Osteoblast (primary cell): ENCODE results near the gene VWCE. TPM values are rescaled to one million over a fixed set of nuclear protein-coding genes. Genes with fewer than 3 reads are reported as not detected.
"Not testable (repeated sequence)": the region's sequence is repeated elsewhere in the genome, so short reads cannot be mapped to it uniquely, and the experiment has no call there.

ENCODE experiments used
- DNase-seq: peaks from one replicate; pipeline ENCODE4 v3.0.0; 2011; ENCODE audit warnings: low spot score, mixed read lengths; ENCODE audit not compliant: insufficient read length; ENCODE audit errors: missing footprints
- H2AFZ ChIP-seq: 2 replicates; pipeline ENCODE4 v1.6.0; 2011; ENCODE audit warnings: mild to moderate bottlenecking, low read length
- H3K27ac ChIP-seq: 2 replicates; pipeline ENCODE4 v1.5.1; 2011; ENCODE audit warnings: mild to moderate bottlenecking, low read depth, low read length, moderate library complexity
- H3K27me3 ChIP-seq: 2 replicates; pipeline ENCODE4 v1.6.0; 2012; ENCODE audit warnings: mild to moderate bottlenecking, control low read depth, inconsistent platforms, low read length, moderate library complexity; ENCODE audit not compliant: insufficient read depth
- H3K36me3 ChIP-seq: 2 replicates; pipeline ENCODE4 v1.5.1; 2011; ENCODE audit warnings: mild to moderate bottlenecking, low read length, control low read depth, moderate library complexity; ENCODE audit not compliant: insufficient read depth
- H3K4me1 ChIP-seq: 2 replicates; pipeline ENCODE4 v1.5.1; 2011; ENCODE audit warnings: mild to moderate bottlenecking, low read length, control low read depth, moderate library complexity; ENCODE audit not compliant: insufficient read depth
- H3K4me2 ChIP-seq: 2 replicates; pipeline ENCODE4 v1.6.0; 2011; ENCODE audit warnings: mild to moderate bottlenecking, low read length; ENCODE audit not compliant: insufficient read depth
- H3K4me3 ChIP-seq: fragments of 200-600 bp; sonication (generic); 3 replicates; pipeline ENCODE4 v1.5.1; 2012; ENCODE audit warnings: mild to moderate bottlenecking, low read length, inconsistent platforms; ENCODE audit not compliant: insufficient read depth
- H3K79me2 ChIP-seq: 2 replicates; pipeline ENCODE4 v1.6.0; 2012; ENCODE audit warnings: mild to moderate bottlenecking, low read length, control low read depth, inconsistent platforms; ENCODE audit not compliant: insufficient read depth
- H3K9me3 ChIP-seq: 2 replicates; pipeline ENCODE4 v1.5.1; 2011; ENCODE audit warnings: low read depth, low read length, control low read depth
- H4K20me1 ChIP-seq: 2 replicates; pipeline ENCODE4 v1.6.0; 2012; ENCODE audit warnings: mild to moderate bottlenecking, low read length, control low read depth; ENCODE audit not compliant: insufficient read depth
- total RNA-seq: library from RNA; depleted of rRNA; stranded (reverse); fragments of >200 nt; gene quantifications from 2 replicates; pipeline ENCODE4 v1.2.3, GENCODE V29; 2012

The VWCE gene
- total RNA-seq, 1 donor, result 4.7 TPM

DNA sequence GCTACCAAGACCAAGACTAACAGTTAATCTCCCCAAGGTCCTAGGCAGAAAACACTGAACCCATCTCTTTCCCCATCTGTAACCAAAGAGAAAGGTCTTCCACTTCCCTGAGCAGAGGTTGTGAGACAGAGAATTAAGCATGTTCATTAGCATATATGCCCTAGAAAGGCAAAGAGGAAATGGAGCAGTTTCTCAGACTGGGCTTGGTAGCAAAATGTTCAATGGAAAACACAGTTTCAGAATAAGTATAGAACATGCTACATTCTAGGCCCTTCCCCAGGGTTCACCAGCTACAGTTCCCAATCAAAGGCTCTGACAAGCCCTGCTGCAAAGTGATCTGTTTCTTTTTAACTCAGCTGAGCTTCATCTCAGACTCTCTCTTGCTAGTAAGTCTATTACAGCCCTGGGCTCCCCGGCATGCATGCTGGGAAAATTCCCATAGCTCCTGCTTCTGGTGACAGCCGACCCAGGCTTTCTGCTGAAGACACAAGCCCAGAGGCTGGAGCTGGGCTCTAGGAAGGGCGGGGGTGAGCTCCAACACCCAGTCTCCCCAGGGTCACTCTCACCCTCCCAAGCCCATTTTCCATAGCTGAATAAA, 62.5 kb downstream of the VWCE start:
- not testable (repeated sequence) for H3K27ac ChIP-seq, H3K4me1 ChIP-seq, H4K20me1 ChIP-seq, DNase-seq, H3K36me3 ChIP-seq, H3K79me2 ChIP-seq, H3K9me3 ChIP-seq, H3K4me3 ChIP-seq, H3K4me2 ChIP-seq, H2AFZ ChIP-seq, H3K27me3 ChIP-seq

DNA sequence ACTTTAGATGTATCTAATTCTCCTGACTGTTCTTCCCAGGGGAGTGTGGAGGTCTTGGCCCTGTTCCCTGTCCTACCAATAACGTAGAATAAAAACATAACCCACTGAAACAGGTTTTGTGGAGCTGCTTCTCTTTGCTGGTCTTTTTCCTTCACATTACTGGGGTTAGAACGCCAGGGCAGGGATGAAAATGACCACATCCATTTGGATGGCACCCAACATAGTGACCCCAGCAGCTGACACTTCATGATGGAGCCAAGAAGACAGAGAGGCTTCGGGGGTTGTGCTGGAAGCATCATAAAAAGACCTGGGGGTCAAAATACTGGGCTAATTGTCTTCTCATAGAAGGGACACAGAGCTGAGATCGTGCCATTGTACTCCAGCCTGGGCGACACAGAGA, 63.5 kb downstream of the VWCE start:
- H3K9me3 ChIP-seq, H2AFZ ChIP-seq, H3K4me3 ChIP-seq, H3K4me2 ChIP-seq, H4K20me1 ChIP-seq, H3K79me2 ChIP-seq, H3K27me3 ChIP-seq, H3K36me3 ChIP-seq, H3K4me1 ChIP-seq, DNase-seq, H3K27ac ChIP-seq: not testable (repeated sequence)

DNA sequence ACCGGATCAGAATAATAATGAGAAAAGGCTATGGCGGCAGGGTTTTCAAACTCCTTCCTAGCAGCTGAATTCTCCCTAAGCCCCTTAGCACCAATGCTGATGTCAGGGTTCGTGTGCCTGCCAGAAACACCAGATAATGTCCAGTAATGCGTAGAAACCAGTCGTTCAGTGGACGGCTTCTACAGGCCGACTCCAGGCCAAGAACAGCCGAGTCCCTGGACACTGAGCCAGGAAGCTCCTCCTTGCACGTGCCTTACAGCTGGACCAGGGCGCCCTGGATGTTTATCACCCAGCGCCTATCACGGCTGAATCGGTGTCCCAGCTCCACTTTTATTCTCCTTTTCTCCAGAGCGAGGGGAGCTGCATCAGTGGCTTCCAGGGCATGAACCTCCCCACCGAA, 64.1 kb downstream of the VWCE start:
- not testable (repeated sequence) for H3K27me3 ChIP-seq, H3K36me3 ChIP-seq, H4K20me1 ChIP-seq, H2AFZ ChIP-seq, H3K79me2 ChIP-seq, H3K4me1 ChIP-seq, DNase-seq, H3K4me2 ChIP-seq, H3K27ac ChIP-seq, H3K4me3 ChIP-seq, H3K9me3 ChIP-seq

DNA sequence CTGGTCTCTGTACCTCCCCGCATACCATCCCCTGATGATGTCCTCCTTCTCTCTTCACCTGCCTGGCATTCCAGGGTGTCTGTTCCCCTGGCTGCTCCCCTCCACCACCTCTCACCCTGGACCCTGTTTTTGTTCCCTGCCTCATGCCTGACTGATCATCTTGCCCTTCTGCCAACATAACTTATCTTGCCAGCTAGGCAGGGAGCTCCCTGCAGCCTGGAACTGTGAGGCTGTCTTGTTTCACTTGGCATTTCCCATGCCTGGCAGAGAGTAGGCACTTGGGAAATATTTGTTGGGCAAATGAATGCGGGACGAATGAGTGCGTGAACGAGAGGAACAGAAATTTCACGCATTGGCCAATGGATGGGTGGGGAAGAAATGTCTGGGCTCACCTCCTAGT, 65.7 kb downstream of the VWCE start:
- H3K9me3 ChIP-seq, result not testable (repeated sequence)

DNA sequence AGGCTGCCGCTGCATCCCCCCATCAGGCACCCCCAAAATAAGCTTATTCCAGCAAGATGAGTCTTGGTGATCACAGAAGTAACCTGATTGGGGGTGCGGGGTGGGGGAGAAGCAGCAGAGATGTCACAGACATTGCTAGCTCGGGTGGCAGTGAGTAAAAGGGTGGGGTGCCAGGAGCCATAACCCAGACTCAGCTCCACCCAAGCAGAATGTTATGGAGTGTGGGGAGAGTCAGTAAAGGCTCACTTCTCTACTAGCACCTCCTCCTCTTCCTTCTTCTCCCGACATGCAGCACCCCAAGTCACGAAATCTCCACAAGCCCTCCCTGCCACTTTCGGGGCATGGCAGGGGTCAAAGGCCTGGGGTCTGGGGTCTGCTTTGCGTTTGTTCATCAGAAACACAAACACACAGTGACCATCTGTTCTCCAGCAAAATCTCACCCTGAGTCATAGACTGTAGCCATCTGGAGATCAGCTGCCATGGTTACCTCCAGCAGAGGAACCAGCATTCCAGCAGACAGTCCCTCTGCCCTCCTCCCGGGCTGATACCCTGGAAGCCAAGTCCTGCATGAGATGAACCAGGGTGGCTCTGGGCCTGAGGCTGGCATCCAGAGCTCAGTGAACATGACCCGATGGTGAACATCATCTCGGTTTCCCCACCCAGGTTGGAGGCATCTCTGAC, 68.5 kb downstream of the VWCE start:
- H3K4me2 ChIP-seq, H4K20me1 ChIP-seq, H3K9me3 ChIP-seq, H2AFZ ChIP-seq, H3K4me3 ChIP-seq, H3K27me3 ChIP-seq, H3K27ac ChIP-seq, DNase-seq, H3K79me2 ChIP-seq, H3K4me1 ChIP-seq, H3K36me3 ChIP-seq: not testable (repeated sequence)

More for the DNA sequence above, 65.7 kb downstream of the VWCE start:
- not testable (repeated sequence) for H3K36me3 ChIP-seq, H3K4me2 ChIP-seq, H4K20me1 ChIP-seq, DNase-seq, H3K4me3 ChIP-seq, H3K4me1 ChIP-seq, H2AFZ ChIP-seq, H3K27ac ChIP-seq, H3K79me2 ChIP-seq, H3K27me3 ChIP-seq

DNA sequence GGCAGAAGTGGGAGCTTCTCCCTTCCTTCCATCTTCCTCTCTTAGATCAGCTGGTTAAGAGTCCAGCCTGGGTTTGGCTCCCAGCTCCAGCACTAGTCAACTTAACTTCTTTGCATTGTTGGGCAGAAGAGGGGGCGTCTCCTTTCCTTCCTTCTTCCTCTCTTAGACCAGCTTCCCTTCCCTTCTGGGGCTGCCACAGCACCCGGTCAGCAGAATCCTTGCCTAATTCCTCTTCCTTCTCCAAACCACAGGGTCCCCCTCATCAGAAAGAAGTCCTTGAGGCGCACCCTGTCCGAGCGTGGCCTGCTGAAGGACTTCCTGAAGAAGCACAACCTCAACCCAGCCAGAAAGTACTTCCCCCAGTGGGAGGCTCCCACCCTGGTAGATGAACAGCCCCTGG, 72.4 kb downstream of the VWCE start:
- H3K36me3 ChIP-seq, H3K79me2 ChIP-seq, H3K4me3 ChIP-seq, H3K27me3 ChIP-seq, DNase-seq, H3K9me3 ChIP-seq, H3K27ac ChIP-seq, H3K4me2 ChIP-seq, H2AFZ ChIP-seq, H4K20me1 ChIP-seq, H3K4me1 ChIP-seq: not testable (repeated sequence)

DNA sequence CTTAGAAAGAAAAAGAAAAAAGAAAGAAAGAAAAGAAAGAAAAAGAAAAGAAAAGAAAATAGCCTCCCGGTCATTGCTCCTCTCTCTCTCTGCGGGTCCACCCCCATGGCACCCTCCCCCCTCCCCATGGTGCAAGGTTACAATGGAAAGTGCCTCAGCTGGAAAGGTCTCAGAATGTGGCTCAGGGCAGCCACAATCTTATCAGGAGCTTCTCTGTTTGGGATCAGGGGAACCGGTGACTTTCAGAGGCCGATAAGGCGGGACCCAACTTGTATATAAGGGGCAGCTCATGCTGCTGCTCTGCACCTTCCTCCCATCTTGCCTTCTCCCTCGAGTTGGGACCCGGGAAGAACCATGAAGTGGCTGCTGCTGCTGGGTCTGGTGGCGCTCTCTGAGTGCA, 73.1 kb downstream of the VWCE start, which contains the start of gene PGA4:
PGA4 (plus strand) TSS at position 301 of the 400 bp plus-strand sequence; CDS start at position 355, 54 bp downstream.
- not testable (repeated sequence) for H3K4me2 ChIP-seq, H3K79me2 ChIP-seq, H3K4me1 ChIP-seq

DNA sequence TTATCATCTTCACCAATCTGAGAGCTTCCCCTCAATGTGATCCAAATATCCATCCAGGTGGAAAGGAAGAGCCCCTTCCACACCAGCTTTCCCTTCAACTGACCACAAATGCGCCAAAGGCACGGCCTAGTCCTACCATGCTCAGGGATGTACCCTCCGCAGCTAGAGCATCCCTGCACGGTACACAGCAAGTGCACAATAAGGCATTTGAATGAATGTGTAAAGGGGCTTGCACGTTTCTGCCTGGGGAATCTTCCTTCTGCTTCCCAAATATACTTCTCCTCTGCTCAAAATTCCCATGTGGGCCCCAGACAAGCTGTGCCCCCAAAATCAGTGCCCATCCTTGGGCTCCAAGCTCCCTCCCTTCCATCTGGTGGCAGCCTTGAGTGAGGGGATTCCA, 76.1 kb downstream of the VWCE start:
- H3K36me3 ChIP-seq, H3K79me2 ChIP-seq, DNase-seq, H3K27ac ChIP-seq, H3K4me1 ChIP-seq, H2AFZ ChIP-seq, H3K27me3 ChIP-seq, H3K9me3 ChIP-seq, H3K4me2 ChIP-seq, H4K20me1 ChIP-seq, H3K4me3 ChIP-seq: not testable (repeated sequence)

More for the DNA sequence above, 73.1 kb downstream of the VWCE start, which contains the start of gene PGA4:
- not testable (repeated sequence) for H3K4me3 ChIP-seq, DNase-seq, H3K27ac ChIP-seq, H4K20me1 ChIP-seq, H3K9me3 ChIP-seq, H2AFZ ChIP-seq, H3K27me3 ChIP-seq, H3K36me3 ChIP-seq

DNA sequence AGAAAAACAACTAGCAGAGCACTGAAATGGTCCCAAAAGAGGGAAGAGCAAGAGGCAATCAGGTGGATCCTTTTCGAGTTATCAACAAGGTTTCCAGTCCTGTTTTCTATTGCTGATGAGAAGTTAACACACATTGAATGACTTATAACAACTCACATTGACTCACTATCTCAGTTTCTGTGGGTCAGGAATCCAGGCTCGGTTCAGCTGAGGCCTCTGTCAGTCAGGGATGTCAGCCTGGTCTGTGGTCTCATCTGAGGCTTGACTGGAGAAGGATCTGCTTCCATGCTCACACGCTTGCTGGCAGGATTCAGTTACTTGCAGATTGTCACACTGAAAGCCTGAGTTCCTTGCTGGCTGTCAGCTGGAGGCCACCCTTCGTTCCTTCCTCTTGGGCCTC, 76.8 kb downstream of the VWCE start:
- H3K4me3 ChIP-seq, H3K79me2 ChIP-seq, H4K20me1 ChIP-seq, H3K27me3 ChIP-seq, DNase-seq, H3K4me1 ChIP-seq, H3K9me3 ChIP-seq, H3K27ac ChIP-seq, H2AFZ ChIP-seq, H3K4me2 ChIP-seq, H3K36me3 ChIP-seq: not testable (repeated sequence)
